Neural crest cell (in vitro differentiated cells): Measurements from ENCODE around the gene BRS3. TPM values are rescaled to one million over a fixed set of nuclear protein-coding genes. Genes with fewer than 3 reads are reported as not detected.

ENCODE experiments used
- DNase-seq: peaks from one replicate; pipeline ENCODE4 v3.0.0; 2021; ENCODE audit warnings: low read depth, mixed read lengths, low spot score
- H3K27ac Mint-ChIP-seq: one replicate; pipeline ENCODE4 v1.8.0; 2021; ENCODE audit warnings: mild to moderate bottlenecking, mixed read lengths; ENCODE audit not compliant: unreplicated experiment
- H3K27me3 Mint-ChIP-seq: 2 replicates; pipeline ENCODE4 v1.8.0; 2021; ENCODE audit warnings: low read depth, mild to moderate bottlenecking, mixed read lengths
- H3K36me3 Mint-ChIP-seq: 2 replicates; pipeline ENCODE4 v1.8.0; 2021; ENCODE audit warnings: low read depth, mild to moderate bottlenecking, mixed read lengths
- H3K4me1 Mint-ChIP-seq: 2 replicates; pipeline ENCODE4 v1.8.0; 2021; ENCODE audit warnings: mixed read lengths
- H3K4me3 Mint-ChIP-seq: one replicate; pipeline ENCODE4 v1.8.0; 2021; ENCODE audit warnings: mild to moderate bottlenecking, mixed read lengths
- H3K9me3 Mint-ChIP-seq: 2 replicates; pipeline ENCODE4 v1.8.0; 2021; ENCODE audit warnings: mixed read lengths
- total RNA-seq: library from RNA; stranded (reverse); gene quantifications from 2 replicates; pipeline ENCODE4 v1.2.1, GENCODE V29; 2021
- TF ChIP-seq, protein P1 (sequence below): fragments of 200-600 bp; sonication (generic); conservative IDR thresholded peaks from 2 replicates; pipeline ENCODE4 v1.5.0; 2021; ENCODE audit warnings: antibody characterized with exemption, mild to moderate bottlenecking

BRS3 gene
- total RNA-seq, 1 donor from 2014 or later = not detected

DNA sequence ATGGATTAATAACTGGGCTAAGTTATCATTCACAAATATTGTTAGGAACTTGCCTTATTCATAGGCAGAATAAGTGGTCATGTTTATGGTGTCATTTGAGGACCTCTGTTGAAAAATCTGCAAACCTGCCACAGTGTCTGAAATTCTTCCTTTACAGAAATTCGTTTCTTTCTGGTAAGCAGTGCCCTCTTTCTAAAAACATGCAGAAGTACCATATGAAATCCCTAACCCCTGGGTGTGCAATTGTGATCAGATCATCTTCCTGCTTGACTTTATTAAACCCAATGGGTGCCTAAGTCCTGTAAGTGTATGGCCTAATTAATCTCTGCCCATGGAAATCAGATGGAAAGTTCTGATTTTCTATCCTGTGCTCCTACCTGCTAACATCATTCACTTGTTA is 5.3 kb downstream of the BRS3 start:
- H3K9me3 Mint-ChIP-seq = no peaks in the 10 kb centered on the region
- H3K27ac Mint-ChIP-seq = no peak overlapping the region
- TF ChIP-seq, protein P1, sequence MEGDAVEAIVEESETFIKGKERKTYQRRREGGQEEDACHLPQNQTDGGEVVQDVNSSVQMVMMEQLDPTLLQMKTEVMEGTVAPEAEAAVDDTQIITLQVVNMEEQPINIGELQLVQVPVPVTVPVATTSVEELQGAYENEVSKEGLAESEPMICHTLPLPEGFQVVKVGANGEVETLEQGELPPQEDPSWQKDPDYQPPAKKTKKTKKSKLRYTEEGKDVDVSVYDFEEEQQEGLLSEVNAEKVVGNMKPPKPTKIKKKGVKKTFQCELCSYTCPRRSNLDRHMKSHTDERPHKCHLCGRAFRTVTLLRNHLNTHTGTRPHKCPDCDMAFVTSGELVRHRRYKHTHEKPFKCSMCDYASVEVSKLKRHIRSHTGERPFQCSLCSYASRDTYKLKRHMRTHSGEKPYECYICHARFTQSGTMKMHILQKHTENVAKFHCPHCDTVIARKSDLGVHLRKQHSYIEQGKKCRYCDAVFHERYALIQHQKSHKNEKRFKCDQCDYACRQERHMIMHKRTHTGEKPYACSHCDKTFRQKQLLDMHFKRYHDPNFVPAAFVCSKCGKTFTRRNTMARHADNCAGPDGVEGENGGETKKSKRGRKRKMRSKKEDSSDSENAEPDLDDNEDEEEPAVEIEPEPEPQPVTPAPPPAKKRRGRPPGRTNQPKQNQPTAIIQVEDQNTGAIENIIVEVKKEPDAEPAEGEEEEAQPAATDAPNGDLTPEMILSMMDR = no peak

DNA sequence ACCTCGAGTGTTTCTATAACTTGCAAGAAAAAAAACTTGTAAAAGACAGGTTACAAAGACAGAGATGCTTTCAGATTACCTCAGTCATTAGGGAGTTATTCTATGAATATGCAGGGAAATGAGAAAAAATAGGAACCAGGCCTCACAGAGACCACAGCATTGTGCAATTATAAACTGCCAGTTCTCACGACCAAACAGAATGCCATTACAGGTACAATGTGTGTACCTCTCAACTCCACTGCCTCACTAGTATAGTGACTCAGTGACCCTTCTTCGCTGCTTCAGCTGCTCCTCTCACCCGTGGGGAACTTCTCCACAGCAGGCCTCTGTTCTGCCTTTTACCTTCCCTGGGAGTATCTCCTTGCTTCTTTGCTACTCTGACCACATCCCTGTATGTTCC is 7.3 kb downstream of the BRS3 start:
- H3K27ac Mint-ChIP-seq = no peak overlapping the region
- peaks cover 30% of the 10 kb centered on the region for H3K27me3 Mint-ChIP-seq
- peak overlapping the region; percentile 69 for H3K4me3 Mint-ChIP-seq
- TF ChIP-seq, protein P1 = no peak
- DNase-seq = no peak
- H3K36me3 Mint-ChIP-seq = no peaks in the 10 kb centered on the region
- no peaks in the 10 kb centered on the region for H3K9me3 Mint-ChIP-seq
- H3K4me1 Mint-ChIP-seq = peaks cover 14% of the 10 kb centered on the region

More for the DNA sequence above, 5.3 kb downstream of the BRS3 start:
- Mint-ChIP-seq H3K27me3 (peaks cover 50% of the 10 kb centered on the region), H3K4me1 (no peaks in the 10 kb centered on the region), H3K4me3 (no peak overlapping the region), H3K36me3 (no peaks in the 10 kb centered on the region)
- no peak for DNase-seq

DNA sequence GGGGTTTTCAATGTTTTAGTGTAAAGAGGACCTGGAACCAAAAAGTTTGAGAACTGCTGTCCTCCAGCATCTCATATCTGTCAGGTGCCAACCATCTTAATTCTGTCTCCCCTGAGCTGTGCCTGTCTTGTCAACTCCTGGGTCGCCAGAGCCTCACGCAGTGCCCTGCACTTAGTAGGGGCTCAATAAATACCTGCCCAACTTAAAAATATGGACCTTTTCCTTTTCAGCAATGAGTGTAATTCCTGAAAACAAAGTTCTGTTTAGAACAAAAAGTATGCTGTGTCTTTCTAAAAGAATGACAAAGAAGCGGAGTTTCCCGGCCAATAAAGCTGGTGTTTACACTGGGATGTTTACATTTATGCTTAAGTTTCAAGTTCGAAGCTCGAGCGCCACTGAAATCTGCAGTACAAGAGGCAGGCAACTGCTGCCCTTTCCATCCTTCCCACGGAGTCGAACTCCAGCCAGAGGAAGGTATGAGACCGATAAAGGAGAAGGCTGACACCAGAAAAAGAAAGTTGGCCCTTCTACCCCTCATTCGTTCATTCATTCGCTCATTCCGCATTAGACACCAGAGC is 8.5 kb downstream of the BRS3 start:
- H3K4me1 Mint-ChIP-seq = peaks cover 14% of the 10 kb centered on the region
- no peaks in the 10 kb centered on the region for H3K36me3 Mint-ChIP-seq
- no peak for DNase-seq
- H3K9me3 Mint-ChIP-seq = no peaks in the 10 kb centered on the region
- H3K27me3 Mint-ChIP-seq = peaks cover 17% of the 10 kb centered on the region
- TF ChIP-seq, protein P1 = no peak
- peak overlapping the region; percentile 94 for H3K4me3 Mint-ChIP-seq
- H3K27ac Mint-ChIP-seq = peak overlapping the region; percentile 91

DNA sequence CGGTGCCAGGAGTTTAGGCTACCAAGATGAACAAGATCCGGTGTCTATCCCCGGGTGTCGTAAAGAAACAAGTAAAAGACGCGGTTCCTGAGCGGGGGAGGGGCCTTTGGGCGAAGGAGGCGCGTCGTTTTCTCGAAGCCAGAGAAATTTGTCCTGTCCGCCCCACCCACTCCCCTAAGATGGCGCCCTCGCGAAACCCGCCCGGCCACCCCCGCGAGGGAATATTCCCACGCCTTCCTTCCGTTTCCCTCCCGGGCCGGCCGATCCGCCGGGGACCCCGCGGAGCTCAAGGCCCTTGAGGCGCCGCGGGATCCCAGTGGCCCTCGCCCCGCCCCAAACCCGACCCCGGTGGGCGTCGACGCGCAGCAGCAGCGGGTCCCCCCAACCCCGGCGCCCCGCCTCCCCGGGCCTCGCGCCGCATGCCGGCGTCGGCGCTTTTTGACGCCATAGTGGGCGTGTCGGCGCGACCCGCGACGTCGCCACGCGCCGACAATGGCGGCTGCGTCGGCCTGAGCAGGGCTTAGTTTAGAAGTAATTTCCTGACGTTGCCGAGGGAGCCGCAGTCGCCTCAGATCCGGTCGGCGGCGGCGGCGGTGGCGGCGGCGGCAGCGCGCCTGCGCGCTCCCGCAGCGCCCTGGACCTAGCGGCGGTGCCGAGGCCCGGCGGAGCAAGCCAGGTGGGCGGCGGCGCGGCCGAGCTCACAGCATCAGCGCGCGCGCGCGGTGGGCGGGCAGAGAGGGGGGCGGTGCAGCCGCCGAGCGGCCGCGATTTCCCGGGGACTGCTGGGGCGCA is 9.2 kb downstream of the BRS3 start:
- Mint-ChIP-seq H3K4me3 (peak overlapping the region; percentile 94), H3K27ac (peak overlapping the region; percentile 91), H3K4me1 (peaks cover 14% of the 10 kb centered on the region), H3K36me3 (no peaks in the 10 kb centered on the region), H3K9me3 (no peaks in the 10 kb centered on the region), H3K27me3 (peaks cover 12% of the 10 kb centered on the region)
- TF ChIP-seq, protein P1 = no peak
- DNase-seq = peak; percentile 64

DNA sequence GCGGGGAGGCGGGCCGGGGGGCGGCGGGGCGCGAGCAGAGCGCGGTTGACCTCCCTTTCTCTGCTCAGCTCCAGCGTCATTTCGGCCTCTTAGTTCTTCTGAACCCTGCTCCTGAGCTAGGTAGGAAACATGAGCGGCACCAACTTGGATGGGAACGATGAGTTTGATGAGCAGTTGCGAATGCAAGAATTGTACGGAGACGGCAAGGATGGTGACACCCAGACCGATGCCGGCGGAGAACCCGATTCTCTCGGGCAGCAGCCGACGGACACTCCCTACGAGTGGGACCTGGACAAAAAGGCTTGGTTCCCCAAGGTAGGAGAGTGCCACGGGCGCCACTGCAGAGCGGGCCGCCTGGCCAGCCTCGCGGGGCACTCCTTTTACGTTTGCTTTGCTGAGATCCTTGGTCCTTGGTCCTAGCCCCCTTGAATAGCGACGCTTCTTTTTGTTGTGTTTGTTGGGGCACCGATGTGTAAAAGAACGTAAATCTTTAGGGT is 9.9 kb downstream of the BRS3 start, which contains the start of gene HTATSF1:
Gene HTATSF1, plus strand, starts transcription at position 37 of the 497 bp plus-strand sequence. Its CDS starts 93 bp downstream, at position 130.
- DNase-seq = no peak

More for the DNA sequence above, 9.9 kb downstream of the BRS3 start, which contains the start of gene HTATSF1:
- H3K27ac Mint-ChIP-seq = peak within 1 kb of the TSS; percentile 96
- TF ChIP-seq, protein P1 = no peak
- peaks cover 14% of the 10 kb centered on the region for H3K4me1 Mint-ChIP-seq
- H3K36me3 Mint-ChIP-seq = no peaks in the 10 kb centered on the region
- peak within 1 kb of the TSS; percentile 95 for H3K4me3 Mint-ChIP-seq
- no peaks in the 10 kb centered on the region for H3K9me3 Mint-ChIP-seq
- H3K27me3 Mint-ChIP-seq = peaks cover 5% of the 10 kb centered on the region
